PFSK-1 (cell line): Measurements from ENCODE around the gene DUOX1.

Experiments
- FOXP2 ChIP-seq: optimal IDR thresholded peaks from 2 replicates; pipeline ENCODE3; 2011; ENCODE audit warnings: borderline replicate concordance, control low read depth, inconsistent platforms; ENCODE audit not compliant: insufficient read depth; ENCODE audit errors: extremely low read length, extremely low read depth
- POLR2AphosphoS5 ChIP-seq: IDR thresholded peaks from 2 replicates; pipeline ENCODE4 v1.6.1; 2012; ENCODE audit warnings: low read depth, mild to moderate bottlenecking, control low read depth, low read length, moderate library complexity
- REST ChIP-seq, 2 experiments: IDR thresholded peaks; 2 replicates each; pipeline versions ENCODE4 v1.6.1 to v1.8.0; 2011 to 2012; ENCODE audit warnings: low read depth in 2 of 2, low read length in 2 of 2, control low read depth in 1 of 2, inconsistent platforms in 1 of 2, mild to moderate bottlenecking in 1 of 2, moderate library complexity in 1 of 2; ENCODE audit not compliant: insufficient read depth in 1 of 2
- SIN3A ChIP-seq: IDR thresholded peaks from 2 replicates; pipeline ENCODE4 v1.6.1; 2012; ENCODE audit warnings: mild to moderate bottlenecking, low read length, moderate library complexity, borderline replicate concordance; ENCODE audit not compliant: insufficient read depth
- TAF1 ChIP-seq: IDR thresholded peaks from 2 replicates; pipeline ENCODE4 v1.6.1; 2012; ENCODE audit warnings: low read length, control low read depth, borderline replicate concordance; ENCODE audit not compliant: insufficient read depth

- no peak for TF ChIP-seq POLR2AphosphoS5
- no peak for TF ChIP-seq SIN3A
- TF ChIP-seq REST (IDR thresholded peaks at IDR 0.05; ENCODE audit: insufficient read depth in 1 of 2, low read depth in 2 of 2, low read length in 2 of 2) = no peak
- TF ChIP-seq TAF1 = no peak
- no peak for TF ChIP-seq FOXP2
Observed at GRCh38 chr15:45136378-45136764, 6.6 kb downstream of the DUOX1 start.
